H9 (cell line): ENCODE data around the gene PDE3B. TPM values are rescaled to one million over a fixed set of nuclear protein-coding genes. Genes with fewer than 3 reads are reported as not detected.

Experiments
- DNase-seq: peaks from one replicate; pipeline ENCODE4 v3.0.0-alpha.2; 2017
- H2AFZ ChIP-seq: one replicate; pipeline ENCODE4 v1.6.1; 2013; ENCODE audit warnings: mild to moderate bottlenecking, low read length, control low read depth, moderate library complexity
- H2AK5ac ChIP-seq: 2 replicates; pipeline ENCODE4 v1.6.1; 2013; ENCODE audit warnings: low read length, control low read depth, mixed read lengths; ENCODE audit not compliant: insufficient read length
- H2BK120ac ChIP-seq: one replicate; pipeline ENCODE4 v1.6.1; 2013; ENCODE audit warnings: low read depth, mild to moderate bottlenecking, low read length, control low read depth, inconsistent platforms; ENCODE audit not compliant: poor library complexity, severe bottlenecking
- H2BK12ac ChIP-seq: 2 replicates; pipeline ENCODE4 v1.6.1; 2013; ENCODE audit warnings: low read length, control low read depth, mixed read lengths, low read depth; ENCODE audit not compliant: insufficient read length
- H2BK15ac ChIP-seq: 2 replicates; pipeline ENCODE4 v1.6.1; 2013; ENCODE audit warnings: low read depth, low read length, control low read depth
- H2BK20ac ChIP-seq: one replicate; pipeline ENCODE4 v1.6.1; 2013; ENCODE audit warnings: low read depth, mild to moderate bottlenecking, low read length, control low read depth, inconsistent platforms; ENCODE audit not compliant: poor library complexity, severe bottlenecking
- H2BK5ac ChIP-seq: 2 replicates; pipeline ENCODE4 v1.6.1; 2013; ENCODE audit warnings: low read length, control low read depth, mixed read lengths; ENCODE audit not compliant: insufficient read length
- H3K14ac ChIP-seq: 2 replicates; pipeline ENCODE4 v1.6.1; 2013; ENCODE audit warnings: low read length, control low read depth; ENCODE audit not compliant: insufficient read depth
- H3K18ac ChIP-seq: 2 replicates; pipeline ENCODE4 v1.6.1; 2013; ENCODE audit warnings: low read depth, mild to moderate bottlenecking, mixed read lengths, low read length, control low read depth; ENCODE audit not compliant: insufficient read length
- H3K23ac ChIP-seq: 2 replicates; pipeline ENCODE4 v1.6.1; 2013; ENCODE audit warnings: low read length, control low read depth, mixed read lengths, low read depth; ENCODE audit not compliant: insufficient read length
- H3K23me2 ChIP-seq: 2 replicates; pipeline ENCODE4 v1.6.1; 2013; ENCODE audit warnings: low read depth, mild to moderate bottlenecking, mixed read lengths, low read length, control low read depth; ENCODE audit not compliant: insufficient read length, poor library complexity, severe bottlenecking
- H3K27ac ChIP-seq: 2 replicates; pipeline ENCODE4 v1.5.1; 2013; ENCODE audit warnings: low read length, control low read depth, mixed read lengths, low read depth; ENCODE audit not compliant: insufficient read length
- H3K27me3 ChIP-seq: 2 replicates; pipeline ENCODE4 v1.6.1; 2013; ENCODE audit warnings: low read length, control low read depth, inconsistent platforms; ENCODE audit not compliant: insufficient read depth
- H3K4ac ChIP-seq: 2 replicates; pipeline ENCODE4 v1.6.1; 2013; ENCODE audit warnings: low read depth, mild to moderate bottlenecking, control low read depth, inconsistent platforms, low read length, moderate library complexity
- H3K4me1 ChIP-seq: 2 replicates; pipeline ENCODE4 v1.6.1; 2013; ENCODE audit warnings: low read length, control low read depth, inconsistent platforms; ENCODE audit not compliant: insufficient read depth
- H3K4me2 ChIP-seq: 2 replicates; pipeline ENCODE4 v1.6.1; 2013; ENCODE audit warnings: low read length, control low read depth, mixed read lengths; ENCODE audit not compliant: insufficient read length, insufficient read depth
- H3K56ac ChIP-seq: 2 replicates; pipeline ENCODE4 v1.6.1; 2013; ENCODE audit warnings: low read depth, mild to moderate bottlenecking, mixed read lengths, low read length, control low read depth; ENCODE audit not compliant: insufficient read length
- H3K79me1 ChIP-seq: 2 replicates; pipeline ENCODE4 v1.6.1; 2013; ENCODE audit warnings: low read depth, mild to moderate bottlenecking, moderate library complexity, low read length, control low read depth, inconsistent platforms; ENCODE audit not compliant: insufficient read depth, poor library complexity, severe bottlenecking
- H3K79me2 ChIP-seq: 2 replicates; pipeline ENCODE4 v1.6.1; 2013; ENCODE audit warnings: low read length, control low read depth, inconsistent platforms; ENCODE audit not compliant: insufficient read depth
- H3K9ac ChIP-seq: 2 replicates; pipeline ENCODE4 v1.6.1; 2013; ENCODE audit warnings: low read length, control low read depth, mixed read lengths; ENCODE audit not compliant: insufficient read length; ENCODE audit errors: extremely low read depth
- H3K9me3 ChIP-seq: one replicate; pipeline ENCODE4 v1.6.1; 2013; ENCODE audit warnings: low read depth, low read length, inconsistent platforms; ENCODE audit not compliant: control insufficient read depth
- H3T11ph ChIP-seq: one replicate; pipeline ENCODE4 v1.6.1; 2013; ENCODE audit warnings: mild to moderate bottlenecking, low read length, control low read depth, inconsistent platforms
- H4K20me1 ChIP-seq: one replicate; pipeline ENCODE4 v1.6.1; 2013; ENCODE audit not compliant: control insufficient read depth, insufficient read length, insufficient read depth
- H4K5ac ChIP-seq: 2 replicates; pipeline ENCODE4 v1.6.1; 2013; ENCODE audit warnings: low read depth, mild to moderate bottlenecking, mixed read lengths, low read length, control low read depth; ENCODE audit not compliant: insufficient read length
- H4K8ac ChIP-seq: replicated peaks from 2 replicates; pipeline ENCODE4 v1.6.1; 2013; ENCODE audit warnings: low read length, control low read depth, mixed read lengths, low read depth; ENCODE audit not compliant: insufficient read length
- H4K91ac ChIP-seq: 2 replicates; pipeline ENCODE4 v1.6.1; 2013; ENCODE audit warnings: low read depth, mild to moderate bottlenecking, moderate library complexity, mixed read lengths, low read length, control low read depth; ENCODE audit not compliant: insufficient read length
- H3K27ac Mint-ChIP-seq, 3 experiments: 2 replicates in 2 of 3; 3 replicates in 1 of 3; pipeline ENCODE4 v1.8.0; 2020 to 2021; ENCODE audit warnings: mixed read lengths in 3 of 3, mild to moderate bottlenecking in 1 of 3, moderate library complexity in 1 of 3
- H3K27me3 Mint-ChIP-seq: 2 replicates; pipeline ENCODE4 v1.8.0; 2021; ENCODE audit warnings: low read depth, mild to moderate bottlenecking, moderate library complexity, mixed read lengths
- H3K36me3 Mint-ChIP-seq, 3 experiments: 2 replicates in 2 of 3; 3 replicates in 1 of 3; pipeline ENCODE4 v1.8.0; 2020 to 2021; ENCODE audit warnings: low read depth in 3 of 3, mixed read lengths in 3 of 3; ENCODE audit not compliant: insufficient read depth in 1 of 3
- H3K4me1 Mint-ChIP-seq, 2 experiments: 2 replicates each; pipeline ENCODE4 v1.8.0; 2020; ENCODE audit warnings: mixed read lengths in 2 of 2
- H3K4me3 Mint-ChIP-seq, 2 experiments: 2 replicates in 1 of 2; 3 replicates in 1 of 2; pipeline ENCODE4 v1.8.0; 2020 to 2021; ENCODE audit warnings: mild to moderate bottlenecking in 2 of 2, mixed read lengths in 2 of 2, moderate library complexity in 1 of 2
- H3K9me3 Mint-ChIP-seq, 2 experiments: 2 replicates in 1 of 2; 3 replicates in 1 of 2; pipeline ENCODE4 v1.8.0; 2020; ENCODE audit warnings: mild to moderate bottlenecking in 2 of 2, mixed read lengths in 2 of 2, moderate library complexity in 1 of 2
- WGBS: extraction: QIAGEN DNeasy Blood & Tissue Kit; methylation state at CpG from one replicate; pipeline ENCODE4 v1.1.7; 2013; ENCODE audit warnings: missing lambda C conversion rate, low lambda C conversion rate, mixed read lengths; ENCODE audit not compliant: insufficient read length; ENCODE audit errors: extremely low coverage; 5-methylcytosine and 5-hydroxymethylcytosine counted together
- total RNA-seq: library from RNA; stranded (reverse); gene quantifications from 2 replicates; pipeline ENCODE4 v1.2.1, GENCODE V29; 2021
- TF ChIP-seq, protein P1 (sequence below): fragments of 200-600 bp; sonication (generic); conservative IDR thresholded peaks from 3 replicates; pipeline ENCODE4 v1.8.0; 2021; ENCODE audit warnings: antibody characterized with exemption, mild to moderate bottlenecking

Gene PDE3B
- total RNA-seq, 1 experiment from 2014 or later = 6.6 TPM

DNA sequence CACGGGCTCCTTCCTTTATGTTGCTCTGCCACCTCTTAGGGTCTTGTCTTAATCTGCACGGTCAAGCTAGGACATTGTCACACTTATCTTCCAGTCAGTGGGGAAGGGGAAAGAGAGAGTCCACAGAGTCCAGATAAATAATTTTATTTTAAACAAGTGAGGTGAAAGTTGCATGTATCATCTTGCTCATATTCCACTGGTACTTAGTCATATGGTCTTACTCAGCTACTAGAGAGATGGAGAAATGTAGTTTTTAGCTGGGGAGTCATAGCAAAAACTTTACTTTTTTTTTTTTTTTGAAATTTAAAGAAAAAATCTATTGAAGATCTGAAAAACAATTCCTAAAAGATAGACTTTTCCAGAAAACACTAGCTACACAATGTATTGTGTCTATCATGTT is 29.0 kb downstream of the PDE3B start:
- Mint-ChIP-seq H3K27me3 (no peaks in the 10 kb centered on the region), H3K27ac (no peak overlapping the region), H3K36me3 (no peaks in the 10 kb centered on the region; a peak in 1 of 7 replicates), H3K4me3 (no peak overlapping the region), H3K9me3 (no peaks in the 10 kb centered on the region), H3K4me1 (peaks cover 7 to 8% of the 10 kb centered on the region in 2 experiments; a peak in 2 of 4 replicates)
- H2AK5ac ChIP-seq = no peak overlapping the region
- no peak overlapping the region for H4K5ac ChIP-seq
- no peak overlapping the region for H3T11ph ChIP-seq
- H4K91ac ChIP-seq = no peak overlapping the region
- H4K20me1 ChIP-seq = no peaks in the 10 kb centered on the region
- no peak overlapping the region for H3K14ac ChIP-seq
- 0 out of 2 replicates have a peak, but pooled peaks cover 2% of the 10 kb centered on the region for H3K4me1 ChIP-seq
- no peak overlapping the region for H2AFZ ChIP-seq
- no peak overlapping the region for H3K9ac ChIP-seq
- no peaks in the 10 kb centered on the region for H3K79me1 ChIP-seq
- H3K27me3 ChIP-seq = no peaks in the 10 kb centered on the region
- no peak overlapping the region for H3K4ac ChIP-seq
- H3K4me2 ChIP-seq = no peak overlapping the region
- H2BK120ac ChIP-seq = no peak overlapping the region
- no peaks in the 10 kb centered on the region for H3K79me2 ChIP-seq
- H2BK5ac ChIP-seq = no peak overlapping the region
- DNase-seq = no peak
- H4K8ac ChIP-seq = no peak overlapping the region
- H3K23me2 ChIP-seq = no peaks in the 10 kb centered on the region
- H3K27ac ChIP-seq = no peak overlapping the region
- WGBS = no CpG with 5 or more reads among the region's 2 CpGs
- TF ChIP-seq, protein P1, sequence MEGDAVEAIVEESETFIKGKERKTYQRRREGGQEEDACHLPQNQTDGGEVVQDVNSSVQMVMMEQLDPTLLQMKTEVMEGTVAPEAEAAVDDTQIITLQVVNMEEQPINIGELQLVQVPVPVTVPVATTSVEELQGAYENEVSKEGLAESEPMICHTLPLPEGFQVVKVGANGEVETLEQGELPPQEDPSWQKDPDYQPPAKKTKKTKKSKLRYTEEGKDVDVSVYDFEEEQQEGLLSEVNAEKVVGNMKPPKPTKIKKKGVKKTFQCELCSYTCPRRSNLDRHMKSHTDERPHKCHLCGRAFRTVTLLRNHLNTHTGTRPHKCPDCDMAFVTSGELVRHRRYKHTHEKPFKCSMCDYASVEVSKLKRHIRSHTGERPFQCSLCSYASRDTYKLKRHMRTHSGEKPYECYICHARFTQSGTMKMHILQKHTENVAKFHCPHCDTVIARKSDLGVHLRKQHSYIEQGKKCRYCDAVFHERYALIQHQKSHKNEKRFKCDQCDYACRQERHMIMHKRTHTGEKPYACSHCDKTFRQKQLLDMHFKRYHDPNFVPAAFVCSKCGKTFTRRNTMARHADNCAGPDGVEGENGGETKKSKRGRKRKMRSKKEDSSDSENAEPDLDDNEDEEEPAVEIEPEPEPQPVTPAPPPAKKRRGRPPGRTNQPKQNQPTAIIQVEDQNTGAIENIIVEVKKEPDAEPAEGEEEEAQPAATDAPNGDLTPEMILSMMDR = no peak
- no peak overlapping the region for H2BK15ac ChIP-seq
- no peak overlapping the region for H3K23ac ChIP-seq
- H2BK20ac ChIP-seq = no peak overlapping the region
- H3K56ac ChIP-seq = no peak overlapping the region
- H2BK12ac ChIP-seq = no peak overlapping the region
- H3K18ac ChIP-seq = no peak overlapping the region
- H3K9me3 ChIP-seq = no peaks in the 10 kb centered on the region
